GM12878 (cell line): ENCODE measurements around the gene IFNB1. TPM values are rescaled to one million over a fixed set of nuclear protein-coding genes. Genes with fewer than 3 reads are reported as not detected.

Source experiments
- ATAC-seq: fragments of 200-7000 bp; cut with Tn5 transposase; 3 replicates; pipeline ENCODE4 v1.9.1; 2020; ENCODE audit warnings: mild to moderate bottlenecking, moderate library complexity
- BruUV-seq: library from RNA; stranded (reverse); fragments of 400-500 nt; replicated peaks from 2 replicates; lab custom pipeline; 2021; lab: Mats Ljungman, UMichigan
- CTCF ChIA-PET: fragments of 300-600 bp; sonication (Branson Sonifier 250); formaldehyde crosslinking; extraction: SDS; loops from one replicate; lab custom pipeline; 2021; ENCODE audit warnings: inconsistent platforms; lab: Yijun Ruan, JAX
- POLR2A ChIA-PET: fragments of 350-600 bp; formaldehyde crosslinking; extraction: SDS; loops from one replicate; lab custom pipeline; 2021; ENCODE audit warnings: inconsistent platforms; lab: Charles Lee
- RAD21 ChIA-PET: fragments of 300-600 bp; sonication (Branson Sonifier 250); formaldehyde crosslinking; loops from one replicate; lab custom pipeline; 2023; ENCODE audit warnings: antibody characterized with exemption; ENCODE audit not compliant: unreplicated experiment; lab: Charles Lee
- SMC1A ChIA-PET: fragments of 300-600 bp; sonication (Branson Sonifier 250); formaldehyde crosslinking; loops from one replicate; lab custom pipeline; 2023; ENCODE audit not compliant: unreplicated experiment, uncharacterized antibody; lab: Charles Lee
- DNase-seq: peaks from one replicate; pipeline ENCODE4 v3.0.0-alpha.2; 2011; ENCODE audit warnings: low read depth, low spot score
- FAIRE-seq: peaks from 3 replicates; lab custom pipeline; 2011; peaks lifted over from hg19 to GRCh38; lab: Jason Lieb, UNC
- H2AFZ ChIP-seq: 2 replicates; pipeline ENCODE4 v1.6.0; 2011; ENCODE audit warnings: low read depth, low read length, control low read depth; ENCODE audit not compliant: control insufficient read depth
- H3K27ac ChIP-seq: 2 replicates; pipeline ENCODE4 v1.5.1; 2011; ENCODE audit warnings: control low read depth; ENCODE audit not compliant: control insufficient read depth, insufficient read depth
- H3K27me3 ChIP-seq, 2 experiments: replicated peaks in 1 of 2; 2 replicates each; pipeline versions ENCODE4 v1.6.0 to v1.6.1; 2011; ENCODE audit warnings: low read length in 1 of 2; ENCODE audit not compliant: control insufficient read depth in 2 of 2, insufficient read depth in 2 of 2
- H3K36me3 ChIP-seq, 2 experiments: 2 replicates each; pipeline ENCODE4 v1.5.1; 2011; ENCODE audit warnings: low read length in 1 of 2; ENCODE audit not compliant: control insufficient read depth in 2 of 2, insufficient read depth in 2 of 2
- H3K4me1 ChIP-seq: 2 replicates; pipeline ENCODE4 v1.6.1; 2011; ENCODE audit warnings: mild to moderate bottlenecking, low read length, moderate library complexity, mixed read lengths; ENCODE audit not compliant: control insufficient read depth, insufficient read depth
- H3K4me2 ChIP-seq: 2 replicates; pipeline ENCODE4 v1.6.0; 2011; ENCODE audit warnings: control low read depth; ENCODE audit not compliant: control insufficient read depth, insufficient read depth
- H3K4me3 ChIP-seq: fragments of 200-600 bp; sonication (generic); 2 replicates; pipeline ENCODE4 v1.5.1; 2016
- H3K79me2 ChIP-seq: 2 replicates; pipeline ENCODE4 v1.6.0; 2011; ENCODE audit warnings: low read length; ENCODE audit not compliant: control insufficient read depth, insufficient read depth
- H3K9ac ChIP-seq: 2 replicates; pipeline ENCODE4 v1.8.0; 2011; ENCODE audit warnings: low read length, control low read depth, mixed read lengths; ENCODE audit not compliant: control insufficient read depth, insufficient read depth
- H3K9me3 ChIP-seq: replicated peaks from 3 replicates; pipeline ENCODE4 v1.5.1; 2011; ENCODE audit warnings: mild to moderate bottlenecking, low read length; ENCODE audit not compliant: control insufficient read depth, insufficient read depth
- H4K20me1 ChIP-seq: 2 replicates; pipeline ENCODE4 v1.6.0; 2011; ENCODE audit not compliant: control insufficient read depth, insufficient read depth
- ATF2 ChIP-seq: IDR thresholded peaks from 2 replicates; pipeline ENCODE4 v1.6.1; 2012; ENCODE audit warnings: low read length, inconsistent platforms
- BACH1 ChIP-seq: fragments of 450-650 bp; IDR thresholded peaks from 2 replicates; pipeline ENCODE4 v1.6.1; 2017; ENCODE audit warnings: mild to moderate bottlenecking, borderline replicate concordance
- BHLHE40 ChIP-seq, 2 experiments: fragments of 450-650 bp in 1 of 2; IDR thresholded peaks; 2 replicates each; pipeline ENCODE4 v1.6.1; 2011 to 2017; ENCODE audit warnings: low read depth in 2 of 2, borderline replicate concordance in 1 of 2, improper control_type of control experiment in 1 of 2, low read length in 1 of 2, mild to moderate bottlenecking in 1 of 2
- HCFC1 ChIP-seq: fragments of 150-350 bp; IDR thresholded peaks from 2 replicates; pipeline ENCODE4 v1.6.1; 2014; ENCODE audit warnings: low read length
- RELB ChIP-seq: fragments of 450-650 bp; IDR thresholded peaks from 2 replicates; pipeline ENCODE4 v1.6.1; 2017; ENCODE audit warnings: low read depth, mild to moderate bottlenecking, moderate library complexity
- RUNX3 ChIP-seq: IDR thresholded peaks from 2 replicates; pipeline ENCODE4 v1.6.1; 2012; ENCODE audit warnings: low read length, inconsistent platforms
- SMARCA5 ChIP-seq: fragments of 450-650 bp; IDR thresholded peaks from 2 replicates; pipeline ENCODE4 v1.6.1; 2017; ENCODE audit warnings: mild to moderate bottlenecking
- ZNF217 ChIP-seq: fragments of 450-650 bp; IDR thresholded peaks from 2 replicates; pipeline ENCODE4 v1.6.1; 2017; ENCODE audit warnings: antibody characterized with exemption, mild to moderate bottlenecking
- ZNF687 ChIP-seq: fragments of 450-650 bp; IDR thresholded peaks from 2 replicates; pipeline ENCODE4 v1.6.1; 2017; ENCODE audit warnings: mild to moderate bottlenecking, moderate library complexity
- WGBS: methylation state at CpG from one replicate; pipeline ENCODE4 v1.1.6; 2016; ENCODE audit warnings: low lambda C conversion rate; ENCODE audit not compliant: insufficient replicate concordance, insufficient coverage; ENCODE audit errors: missing lambda C conversion rate; 5-methylcytosine and 5-hydroxymethylcytosine counted together
- in situ Hi-C: fragments of 300-500 bp; cut with MboI; formaldehyde crosslinking; loops from 9 replicates; pipeline ENCODE4 v1.14.3; 2018; ENCODE audit warnings: mixed read lengths
- intact Hi-C: fragments of 100-400 bp; cut with micrococcal nuclease; formaldehyde crosslinking; loops from one replicate; pipeline ENCODE4 v1.14.2; 2022; ENCODE audit not compliant: unreplicated experiment
- polyA plus RNA-seq, 11 experiments: library from polyadenylated mRNA; depleted of rRNA in 4 of 11; unstranded in 6 of 11; stranded (reverse) in 5 of 11; fragments of >200 nt; fragmentation: Nextera tagmentation in 4 of 11; fragmentation: Illumina TruSeq in 1 of 11; extraction: Ambion mirVana in 4 of 11; extraction: Trizol in 1 of 11; gene quantifications; 1 replicate in 1 of 11; 2 replicates in 10 of 11; pipeline versions ENCODE4 v1.2.1 to v1.2.3, GENCODE V29; 2011 to 2016; ENCODE audit warnings: inconsistent platforms in 2 of 11, missing spikeins in 2 of 11, low read depth in 1 of 11
- total RNA-seq, 4 experiments: library from RNA; depleted of rRNA in 3 of 4; stranded (reverse); fragments of >200 nt in 3 of 4; fragmentation: Illumina TruSeq in 1 of 4; extraction: Trizol in 1 of 4; gene quantifications; 2 replicates each; pipeline versions ENCODE4 v1.2.1 to v1.2.3, GENCODE V29; 2013 to 2021

Gene IFNB1
- total and polyA plus RNA-seq, 10 of the 15 experiments (the other 5 are each of a cell fraction or from before 2014, with no cell fraction given), result 0.18 TPM; not detected in 9

GRCh38 chr9:21082671-21083070 lies 4.9 kb upstream of the IFNB1 start:
- intact Hi-C loops, result no loop called here
- ChIA-PET POLR2A (no interaction called here), RAD21 (interaction anchor here (1.6 kb wide), 1 partner anchor 27 kb away, joined by 3 read pairs; no protein-coding TSS in a partner anchor), CTCF (interaction anchor here (1.5 kb wide), 1 partner anchor 27 kb away, joined by 7 read pairs; no protein-coding TSS in a partner anchor), SMC1A (interaction anchor here (0.9 kb wide), 1 partner anchor 9 kb away, joined by 3 read pairs; no protein-coding TSS in a partner anchor)
- Histone ChIP-seq H3K79me2 (no peaks in the 10 kb centered on the region), H4K20me1 (no peaks in the 10 kb centered on the region), H3K27me3 (no peaks in the 10 kb centered on the region), H3K27ac (no peak overlapping the region), H3K36me3 (no peaks in the 10 kb centered on the region), H2AFZ (no peak overlapping the region), H3K4me2 (no peak overlapping the region), H3K4me3 (no peak overlapping the region), H3K4me1 (peaks cover 6% of the 10 kb centered on the region; the same call in 1 of the 2 replicates), H3K9me3 (no peaks in the 10 kb centered on the region; the same call in 1 of the 3 replicates), H3K9ac (no peak overlapping the region)
- ATAC-seq (no peak), FAIRE-seq (no peak), DNase-seq (no peak)
- 46% methylated on average over 4 of the region's 4 CpGs for WGBS
- TF ChIP-seq SMARCA5, result no peak
- in situ Hi-C loops, result no loop called here
- BruUV-seq, result no TSS peak

GRCh38 chr9:21081999-21082398 lies 4.3 kb upstream of the IFNB1 start:
- ChIA-PET RAD21 (interaction anchor here (1.1 to 1.6 kb wide), 2 partner anchors 27 to 101 kb away, joined by 3 read pairs; no protein-coding TSS in a partner anchor), SMC1A (interaction anchor here (0.9 to 1.3 kb wide), 4 partner anchors 8 to 101 kb away, joined by 3 to 6 read pairs (median 3); no protein-coding TSS in a partner anchor), POLR2A (no interaction called here)
- H4K20me1 ChIP-seq, result no peaks in the 10 kb centered on the region
- H3K4me1 ChIP-seq, result peaks cover 6% of the 10 kb centered on the region; the same call in 1 of the 2 replicates
- H3K79me2 ChIP-seq, result no peaks in the 10 kb centered on the region
- H3K36me3 ChIP-seq, result no peaks in the 10 kb centered on the region
- H3K9me3 ChIP-seq, result no peaks in the 10 kb centered on the region; the same call in 1 of the 3 replicates
- peak overlapping the region; percentile 58; the same call in 1 of the 2 replicates for H2AFZ ChIP-seq
- WGBS, result 30% methylated on average over 4 of the region's 4 CpGs
- no peak overlapping the region for H3K9ac ChIP-seq
- H3K4me3 ChIP-seq, result no peak overlapping the region
- FAIRE-seq, result no peak
- no peak for DNase-seq
- BruUV-seq, result no TSS peak
- peak; percentile 71 for TF ChIP-seq RUNX3
- TF ChIP-seq ZNF687, result no peak
- no peak for TF ChIP-seq BHLHE40 (IDR thresholded peaks at IDR 0.05; ENCODE audit: borderline replicate concordance in 1 of 2, low read depth in 2 of 2, low read length in 1 of 2)
- no peak for TF ChIP-seq BACH1
- no peak for TF ChIP-seq ATF2
- TF ChIP-seq HCFC1, result no peak
- TF ChIP-seq ZNF217, result no peak
- TF ChIP-seq RELB, result no peak
- TF ChIP-seq, all 136 proteins: peak for 1
- Histone ChIP-seq H3K27ac (no peak overlapping the region), H3K4me2 (0 out of 2 replicates have a peak overlapping the region, but pooled peaks have one; percentile 25), H3K27me3 (no peaks in the 10 kb centered on the region)
- intact Hi-C loops, result no loop called here
- CTCF ChIA-PET, result interaction anchor here (1.0 to 1.8 kb wide), 5 partner anchors 11 to 113 kb away, joined by 3 to 7 read pairs (median 4); no protein-coding TSS in a partner anchor
- ATAC-seq, result peak; percentile 30; the same call in 1 of the 3 replicates
- in situ Hi-C loops, result no loop called here
